Measurements from ENCODE around the gene GFOD1. TPM values are rescaled to one million over a fixed set of nuclear protein-coding genes. Genes with fewer than 3 reads are reported as not detected.

Gene GFOD1
- total RNA-seq, 2 experiments from 2014 or later = 22.6 to 35.0 TPM

- Histone ChIP-seq H3K4me3 (ENCODE audit: low read depth, low read length, poor library complexity, severe bottlenecking) (no peak overlapping the region), H3K36me3 (ENCODE audit: insufficient read depth, low read length) (peaks cover 43% of the 10 kb centered on the region), H2AFZ (ENCODE audit: low read length) (no peak overlapping the region), H3K9me2 (ENCODE audit: insufficient read depth, low read length) (no peaks in the 10 kb centered on the region), H3K4me2 (ENCODE audit: low read length) (peak overlapping the region; percentile 49), H3K79me2 (ENCODE audit: insufficient read depth, low read depth, low read length) (peaks cover 54% of the 10 kb centered on the region), H4K20me1 (ENCODE audit: insufficient read depth, low read length) (peaks cover 5% of the 10 kb centered on the region; the same call in 1 of the 2 replicates), H3K27ac (ENCODE audit: low read depth, low read length, poor library complexity, severe bottlenecking) (no peak overlapping the region), H3K4me1 (ENCODE audit: insufficient read depth, low read length, poor library complexity, severe bottlenecking) (peaks cover 79% of the 10 kb centered on the region), H3K9me3 (ENCODE audit: low read length) (no peaks in the 10 kb centered on the region)
- intact Hi-C loops (cut with micrococcal nuclease; ENCODE audit: unreplicated experiment) = no loop called here
- POLR2A ChIA-PET = interaction anchor here (0.8 to 1.7 kb wide), 8 partner anchors 8 to 137 kb away, joined by 3 to 4 read pairs (median 3); no protein-coding TSS in a partner anchor
- CTCF ChIA-PET (ENCODE audit: unreplicated experiment) = interaction anchor here (0.6 to 1.2 kb wide), 3 partner anchors 12 to 21 kb away, joined by 3 to 5 read pairs (median 4); no protein-coding TSS in a partner anchor
- no peak for DNase-seq (ENCODE audit: low spot score)
- no TSS peak for BruUV-seq (replicated peaks)
- no peak for TF ChIP-seq CTCF (conservative IDR thresholded peaks at IDR 0.05; ENCODE audit: low read length)
- TF ChIP-seq EZH2phosphoT487 (IDR thresholded peaks at IDR 0.05; ENCODE audit: borderline replicate concordance, low read depth, low read length) = no peak
These were observed 21.7 kb downstream of the GFOD1 start for GRCh38 chr6:13465734-13466133.

GRCh38 chr6:13463941-13464340, 23.5 kb downstream of the GFOD1 start:
- no peak overlapping the region for H3K27ac ChIP-seq (ENCODE audit: low read depth, low read length, poor library complexity, severe bottlenecking)
- no peak overlapping the region for H3K4me3 ChIP-seq (ENCODE audit: low read depth, low read length, poor library complexity, severe bottlenecking)
- H3K9me2 ChIP-seq (ENCODE audit: insufficient read depth, low read length) = no peaks in the 10 kb centered on the region
- no peaks in the 10 kb centered on the region for H3K9me3 ChIP-seq (ENCODE audit: low read length)
- H3K36me3 ChIP-seq (ENCODE audit: insufficient read depth, low read length) = peaks cover 33% of the 10 kb centered on the region
- peaks cover 63% of the 10 kb centered on the region for H3K79me2 ChIP-seq (ENCODE audit: insufficient read depth, low read depth, low read length)
- H2AFZ ChIP-seq (ENCODE audit: low read length) = no peak overlapping the region
- 0 out of 2 replicates have a peak, but pooled peaks cover 5% of the 10 kb centered on the region for H4K20me1 ChIP-seq (ENCODE audit: insufficient read depth, low read length)
- DNase-seq (ENCODE audit: low spot score) = no peak
- no TSS peak for BruUV-seq (replicated peaks)
- TF ChIP-seq EZH2phosphoT487 (IDR thresholded peaks at IDR 0.05; ENCODE audit: borderline replicate concordance, low read depth, low read length) = no peak
- TF ChIP-seq CTCF (conservative IDR thresholded peaks at IDR 0.05; ENCODE audit: low read length) = no peak
- ChIA-PET CTCF (ENCODE audit: unreplicated experiment) (no interaction called here), POLR2A (interaction anchor here (1.5 to 2.3 kb wide), 4 partner anchors 11 to 63 kb away, joined by 5 to 12 read pairs (median 7); no protein-coding TSS in a partner anchor)
- intact Hi-C loops (cut with micrococcal nuclease; ENCODE audit: unreplicated experiment) = loop anchor here (5.0 kb wide), 2 partner anchors 107 to 248 kb away; partner anchors contain the start of gene RANBP9
- peaks cover 86% of the 10 kb centered on the region for H3K4me1 ChIP-seq (ENCODE audit: insufficient read depth, low read length, poor library complexity, severe bottlenecking)
- peak overlapping the region; percentile 68 for H3K4me2 ChIP-seq (ENCODE audit: low read length)

GRCh38 chr6:13463328-13463717, 24.1 kb downstream of the GFOD1 start:
- peak overlapping the region; percentile 48 for H3K4me3 ChIP-seq (ENCODE audit: low read depth, low read length, poor library complexity, severe bottlenecking)
- BruUV-seq (replicated peaks) = no TSS peak
- intact Hi-C loops (cut with micrococcal nuclease; ENCODE audit: unreplicated experiment) = loop anchor here (5.0 kb wide), 2 partner anchors 106 to 249 kb away; partner anchors contain the start of gene RANBP9

More at GRCh38 chr6:13463328-13463717, 24.1 kb downstream of the GFOD1 start:
- peaks cover 27% of the 10 kb centered on the region for H3K36me3 ChIP-seq (ENCODE audit: insufficient read depth, low read length)
- no peak for DNase-seq (ENCODE audit: low spot score)
- no peaks in the 10 kb centered on the region for H3K9me2 ChIP-seq (ENCODE audit: insufficient read depth, low read length)
- peaks cover 67% of the 10 kb centered on the region for H3K79me2 ChIP-seq (ENCODE audit: insufficient read depth, low read depth, low read length)
- TF ChIP-seq EZH2phosphoT487 (IDR thresholded peaks at IDR 0.05; ENCODE audit: borderline replicate concordance, low read depth, low read length) (no peak), CTCF (conservative IDR thresholded peaks at IDR 0.05; ENCODE audit: low read length) (no peak)
- H3K27ac ChIP-seq (ENCODE audit: low read depth, low read length, poor library complexity, severe bottlenecking) = peak overlapping the region; percentile 74
- 0 out of 2 replicates have a peak, but pooled peaks cover 5% of the 10 kb centered on the region for H4K20me1 ChIP-seq (ENCODE audit: insufficient read depth, low read length)
- ChIA-PET POLR2A (interaction anchor here (1.0 to 2.3 kb wide), 8 partner anchors 10 to 66 kb away, joined by 3 to 12 read pairs (median 6); partner anchors contain the start of gene GFOD1), CTCF (ENCODE audit: unreplicated experiment) (no interaction called here)
- H3K4me2 ChIP-seq (ENCODE audit: low read length) = peak overlapping the region; percentile 68
- H2AFZ ChIP-seq (ENCODE audit: low read length) = no peak overlapping the region
- H3K9me3 ChIP-seq (ENCODE audit: low read length) = no peaks in the 10 kb centered on the region
- H3K4me1 ChIP-seq (ENCODE audit: insufficient read depth, low read length, poor library complexity, severe bottlenecking) = peaks cover 92% of the 10 kb centered on the region

Measured in OCI-LY7 (cell line).